Ureter (tissue), 1 donor: Measurements from ENCODE around the gene SMAD7. TPM values are rescaled to one million over a fixed set of nuclear protein-coding genes. Genes with fewer than 3 reads are reported as not detected.

Experiments
- DNase-seq: peaks from one replicate; pipeline ENCODE4 v3.0.0-alpha.2; 2020; ENCODE audit warnings: low spot score
- total RNA-seq: library from RNA; stranded (reverse); gene quantifications from one replicate; pipeline ENCODE4 v1.2.4, GENCODE V29; 2023
- donor health status: DM: yes; HTN: yes; CAD: no.

SMAD7 gene
- total RNA-seq, 1 donor from 2014 or later: 23.2 TPM

DNA sequence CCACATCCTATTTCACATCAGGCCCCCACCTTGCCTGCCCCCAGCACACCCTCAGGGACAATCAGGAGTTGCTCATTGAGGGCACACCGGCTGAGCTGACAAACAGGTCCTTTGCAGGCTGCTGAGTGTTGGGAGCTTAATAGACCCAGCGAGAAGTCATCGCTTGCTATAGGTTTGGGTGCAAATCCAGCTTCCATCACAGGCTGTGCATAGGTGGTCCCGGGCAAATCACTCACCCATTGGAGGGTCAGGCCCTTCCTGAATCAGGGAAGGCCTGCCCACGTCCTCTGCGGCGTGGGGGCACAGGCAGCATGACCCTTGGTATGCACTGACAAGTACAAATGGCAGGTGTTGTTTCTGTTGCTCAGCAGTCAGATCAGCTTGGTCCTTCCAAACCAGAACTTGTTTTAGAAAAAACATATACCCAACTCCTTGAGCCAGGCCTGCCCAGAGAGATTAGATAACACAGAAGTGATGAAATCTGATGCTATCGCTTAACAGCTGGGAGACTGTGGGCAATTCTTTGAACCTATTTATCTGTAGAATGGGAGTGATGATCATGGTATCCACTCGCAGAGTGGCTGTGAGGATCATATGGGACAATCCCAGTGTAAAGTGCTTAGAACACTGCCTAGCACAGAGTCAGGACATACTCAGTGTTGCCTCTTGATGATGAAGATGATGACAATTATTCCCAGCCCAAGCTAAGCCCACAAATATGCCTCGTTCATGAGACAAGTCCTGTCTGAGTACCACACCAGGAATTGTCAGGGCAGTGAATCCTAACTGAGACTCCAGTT is 34.9 kb downstream of the SMAD7 start:
- DNase-seq: no peak

DNA sequence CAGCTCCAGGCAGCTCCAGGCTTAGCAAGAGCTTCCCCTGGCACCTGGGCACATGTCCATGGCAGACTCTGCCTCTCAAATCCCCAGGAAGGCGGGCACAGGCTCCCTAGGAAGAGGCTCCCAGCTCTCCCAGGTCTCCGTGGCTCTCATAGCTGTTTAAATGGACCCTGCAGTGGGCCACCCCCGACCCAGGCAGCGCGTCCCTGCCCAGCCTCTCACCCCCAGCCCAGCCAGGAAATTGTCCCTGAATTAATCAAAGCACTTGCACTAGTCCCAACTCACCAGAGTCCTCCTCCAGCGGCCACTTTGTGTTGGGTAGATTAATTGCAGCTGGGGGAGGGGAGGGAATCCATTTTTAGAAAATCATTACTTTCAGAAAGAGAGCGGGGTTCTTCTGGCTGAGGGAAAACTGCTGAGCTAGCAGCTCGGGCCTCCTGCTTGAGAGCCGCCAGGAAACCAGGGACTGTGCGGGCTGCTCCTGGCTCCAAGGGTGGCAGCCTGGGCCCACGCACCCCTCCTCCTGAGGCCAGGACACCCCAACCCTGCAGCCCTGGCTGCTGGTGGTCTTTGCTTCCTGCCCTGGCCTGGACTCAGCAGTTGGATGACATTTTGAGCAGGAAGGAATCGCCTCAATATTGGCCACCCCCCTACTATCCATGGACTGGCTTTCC is 36.0 kb downstream of the SMAD7 start:
- no peak for DNase-seq

DNA sequence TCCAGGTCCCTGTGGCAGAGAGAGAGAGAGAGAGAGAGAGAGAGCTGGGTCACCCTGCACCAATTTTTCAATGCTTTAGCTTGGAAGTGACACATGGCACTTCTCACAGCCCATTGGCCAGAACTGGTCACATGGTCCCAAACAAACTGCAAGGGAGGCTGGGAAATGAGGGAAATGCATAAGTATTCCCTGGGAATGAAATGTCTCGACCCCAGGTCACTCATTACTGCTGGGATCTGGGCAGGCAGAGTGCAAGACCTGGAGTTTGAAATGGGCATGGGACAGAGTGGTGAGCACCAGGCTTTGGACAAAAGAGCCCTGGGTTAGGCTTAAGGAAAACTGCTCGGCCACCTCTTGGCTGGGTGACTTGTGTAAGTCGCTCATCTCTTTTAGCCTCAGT is 37.0 kb downstream of the SMAD7 start:
- no peak for DNase-seq

GRCh38 chr18:48913201-48913600 is 37.6 kb downstream of the SMAD7 start:
- DNase-seq: no peak

- no peak for DNase-seq
Observed at GRCh38 chr18:48910972-48911545, 39.7 kb downstream of the SMAD7 start.

DNA sequence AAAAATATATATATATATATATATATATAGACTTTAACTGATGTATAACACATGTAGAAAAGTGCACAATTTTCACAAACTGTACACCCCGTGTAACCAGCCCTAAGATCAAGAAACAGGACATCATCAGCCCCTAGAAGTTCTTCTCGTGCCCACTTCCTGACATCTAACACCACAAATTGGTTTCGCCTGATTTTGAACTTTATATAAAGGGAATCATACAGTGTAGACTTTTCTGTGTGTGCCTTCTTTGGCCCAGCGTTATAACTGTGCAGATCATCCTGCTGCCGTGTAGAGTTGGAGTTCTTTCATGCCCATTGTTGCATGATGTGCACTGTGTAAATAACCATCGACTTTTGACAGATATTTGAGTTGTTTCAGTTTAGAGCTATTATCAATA is 41.0 kb downstream of the SMAD7 start:
- DNase-seq: no peak

DNA sequence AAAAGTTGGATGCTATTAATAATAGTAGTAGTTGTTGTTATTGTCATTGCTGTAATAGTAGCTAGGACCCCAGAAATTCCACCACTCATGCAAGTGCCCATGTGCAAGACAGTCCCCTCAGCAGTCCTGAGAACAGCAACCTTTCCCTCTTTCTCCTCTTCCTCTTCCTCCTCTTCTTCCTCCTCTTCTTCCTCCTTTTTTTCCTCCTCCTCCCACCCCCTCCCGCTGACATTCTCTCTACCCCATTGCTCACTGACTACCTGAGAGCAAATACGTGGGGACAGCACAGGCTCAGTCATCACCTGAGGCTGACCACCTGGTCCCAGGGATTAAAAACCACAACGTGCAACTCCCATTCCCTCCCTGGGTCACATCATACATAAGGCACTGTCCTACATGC is 41.8 kb downstream of the SMAD7 start:
- DNase-seq: no peak

DNA sequence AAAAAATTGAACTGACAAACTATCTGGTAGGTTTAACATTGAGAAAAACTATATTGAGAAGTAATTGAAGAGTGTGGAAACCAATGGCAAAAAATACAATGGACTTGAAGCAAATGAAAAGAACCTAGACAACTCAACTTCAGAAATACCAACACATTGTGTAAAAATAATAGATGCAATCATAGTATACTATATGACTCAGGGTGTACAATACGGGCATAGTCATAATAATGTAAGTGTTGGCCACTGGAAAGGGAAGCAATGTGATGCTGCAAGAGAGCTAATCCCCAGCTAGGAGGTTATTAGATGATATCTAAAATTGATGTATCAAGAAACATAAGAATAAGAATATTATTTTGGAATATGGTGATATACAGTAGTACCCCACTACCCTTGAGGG is 45.3 kb downstream of the SMAD7 start:
- DNase-seq: no peak

DNA sequence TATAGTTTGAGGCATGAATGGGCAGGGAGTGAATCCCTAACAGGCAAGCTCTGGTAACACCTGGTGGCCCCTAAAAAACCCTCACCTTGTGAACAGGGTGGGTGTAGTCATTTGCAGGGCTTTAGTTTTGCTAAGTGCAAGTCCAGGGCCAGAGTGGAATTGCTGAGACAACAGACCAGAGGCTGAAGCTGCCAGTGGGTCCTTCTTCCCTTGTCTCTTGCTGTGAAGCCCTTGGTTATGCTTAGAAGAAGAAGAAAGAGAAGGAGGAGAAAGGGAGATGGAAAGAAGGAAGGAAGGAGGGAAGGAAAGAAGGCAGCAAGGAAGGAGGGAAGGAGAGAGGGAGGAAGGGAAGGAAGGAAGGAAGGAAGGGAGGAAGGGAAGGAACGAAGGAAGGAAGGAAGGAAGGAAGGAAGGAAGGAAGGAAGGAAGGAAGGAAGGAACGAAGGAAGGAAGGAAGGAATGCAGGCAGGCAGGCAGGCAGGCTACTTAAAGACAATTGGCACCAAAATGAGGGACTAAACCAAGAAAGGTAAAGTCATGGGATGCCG is 45.8 kb downstream of the SMAD7 start:
- DNase-seq: no peak

DNA sequence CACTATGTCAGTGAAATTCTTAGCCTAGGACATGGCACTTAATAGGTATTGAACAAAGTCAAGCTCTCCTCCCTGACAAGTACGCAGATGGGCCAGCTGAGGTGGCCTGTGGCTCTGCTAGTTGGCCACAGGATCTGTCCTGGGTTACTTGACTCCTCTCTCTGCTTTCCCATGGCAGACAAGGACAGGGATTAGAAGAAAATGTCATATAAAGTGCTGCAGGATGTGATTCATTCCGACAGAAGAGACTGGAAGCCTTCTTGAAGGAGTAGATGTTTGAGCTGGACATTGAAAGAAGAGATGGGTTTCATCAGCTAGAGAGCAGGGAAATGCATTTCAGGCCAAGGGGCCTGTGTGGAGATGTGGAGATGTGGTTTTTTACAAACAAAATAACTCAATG is 46.7 kb downstream of the SMAD7 start:
- no peak for DNase-seq

- DNase-seq: no peak
Observed at GRCh38 chr18:48902856-48903601, 47.7 kb downstream of the SMAD7 start.

DNA sequence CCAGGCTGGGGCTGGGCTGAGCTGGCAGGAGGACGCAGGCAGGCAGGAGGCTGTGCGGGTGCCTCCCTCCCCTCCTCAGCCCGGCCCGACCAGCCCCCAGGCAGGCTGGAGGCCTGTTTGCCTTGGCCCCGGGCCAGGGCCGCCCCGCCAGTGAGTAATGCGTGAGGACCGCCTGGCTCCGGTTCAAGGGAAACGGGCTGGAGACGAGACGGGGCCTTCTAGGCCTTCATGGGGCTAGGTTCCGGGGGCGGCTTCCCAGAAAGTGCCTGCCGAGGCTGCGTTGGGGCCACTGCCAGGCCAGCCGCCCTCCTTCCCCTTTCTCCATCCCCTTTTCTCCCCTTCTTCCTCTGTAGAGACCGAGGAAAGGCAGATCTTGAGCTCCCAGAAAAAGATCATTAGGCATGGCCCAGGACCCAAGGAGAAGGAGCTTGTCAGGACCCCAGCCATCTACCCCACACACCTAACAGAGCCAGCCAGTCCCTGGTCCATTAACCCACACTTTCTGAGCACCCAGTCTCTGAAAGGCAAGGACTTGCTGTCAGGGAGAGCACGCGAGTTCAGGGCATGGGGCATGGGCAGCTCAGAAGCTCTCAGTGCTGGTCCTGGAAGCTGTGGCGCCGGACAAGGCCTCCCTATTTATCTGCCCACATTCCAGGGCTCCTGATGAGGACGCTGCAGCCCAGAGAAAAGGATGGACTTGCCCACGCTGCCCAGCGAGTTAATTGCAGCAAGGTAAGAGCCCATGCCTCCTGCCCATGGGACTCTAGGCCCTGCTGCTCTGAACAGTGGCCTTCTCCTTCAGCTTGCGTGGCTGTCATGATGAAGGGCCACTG is 48.5 kb downstream of the SMAD7 start:
- DNase-seq: peak; percentile 95

DNA sequence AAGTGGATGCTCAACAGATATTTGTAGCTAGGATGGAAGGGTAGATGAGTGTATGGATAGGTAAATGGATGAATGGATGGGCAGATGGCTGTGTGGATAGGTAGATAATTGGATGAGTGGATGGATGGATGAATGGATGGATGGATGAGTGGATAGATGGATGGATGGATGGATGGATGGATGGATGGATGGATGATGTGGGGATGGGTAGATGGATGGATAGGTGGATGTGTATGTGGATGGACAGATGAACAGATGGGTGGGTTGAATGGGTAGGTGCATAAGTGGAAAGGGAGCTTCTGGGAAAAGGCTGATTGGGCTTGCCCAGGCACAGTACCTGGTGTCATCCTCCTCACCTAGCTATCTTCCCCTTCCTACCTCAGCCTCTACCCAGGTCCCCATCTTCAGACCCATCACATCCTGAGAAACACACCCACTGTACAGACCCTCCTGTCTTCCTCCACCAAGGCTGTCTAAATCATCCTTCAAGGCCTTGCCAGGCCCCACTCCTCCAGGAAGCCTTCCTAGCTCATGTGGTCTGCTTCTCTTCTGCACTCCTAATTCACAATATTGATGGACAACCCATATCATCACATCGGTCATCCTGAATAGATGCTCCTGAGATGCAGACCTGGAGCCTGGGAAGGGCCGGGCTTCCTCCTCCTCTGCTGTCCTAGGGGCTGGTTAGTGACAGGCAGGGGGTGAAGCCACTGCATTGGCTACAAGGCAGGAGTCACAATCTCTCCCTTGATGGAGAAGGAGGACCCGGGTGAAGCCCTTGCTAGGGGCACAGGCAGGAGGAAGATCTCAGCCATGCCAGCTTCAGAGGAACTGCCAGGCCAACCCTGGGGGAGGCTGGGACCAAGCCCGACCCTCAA is 49.4 kb downstream of the SMAD7 start:
- DNase-seq: no peak

DNA sequence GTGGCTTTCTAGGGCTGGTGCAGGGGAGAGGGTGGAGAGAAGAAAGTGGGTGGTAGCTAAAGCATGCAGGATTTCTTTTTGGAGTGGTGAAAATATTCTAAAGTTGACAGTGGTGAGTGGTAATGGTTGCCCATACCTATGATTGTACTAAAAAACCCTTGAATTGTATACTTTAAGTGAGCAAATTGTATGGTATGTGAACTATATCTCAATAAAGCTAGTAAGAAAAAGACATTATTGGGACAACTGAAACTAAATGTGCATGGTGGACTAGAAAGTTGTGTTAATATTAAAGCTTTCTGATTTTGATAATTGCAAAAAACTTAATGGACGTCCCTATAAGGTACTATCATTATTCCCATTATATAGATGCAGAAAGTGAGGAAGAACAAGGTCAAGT is 50.3 kb downstream of the SMAD7 start:
- no peak for DNase-seq

DNA sequence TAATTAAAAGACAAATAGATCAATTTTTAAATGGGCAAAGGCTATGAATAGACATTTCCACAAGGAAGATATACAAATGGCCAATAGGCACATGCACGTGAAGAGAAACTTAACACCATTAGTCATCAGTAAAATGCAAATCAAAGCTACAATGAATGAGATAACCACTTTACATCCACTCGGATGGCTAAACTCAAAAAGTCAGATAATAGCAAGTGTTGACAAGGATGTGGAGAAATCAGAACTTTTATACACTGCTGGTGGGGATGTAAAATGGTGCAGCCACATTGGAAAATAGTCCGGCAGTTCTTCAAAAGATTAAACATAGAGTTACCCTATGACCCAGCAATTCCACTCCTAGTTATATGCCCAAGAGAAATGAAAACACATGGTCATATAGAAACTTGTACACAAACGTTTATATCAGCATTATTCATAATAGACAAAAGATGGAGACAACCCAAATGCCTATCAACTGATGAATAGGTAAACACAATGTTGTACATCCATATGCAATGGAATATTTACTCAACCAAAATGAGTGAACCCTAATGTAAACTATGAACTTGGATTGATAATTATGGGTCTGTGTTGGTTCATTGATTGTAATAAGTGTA is 51.1 kb downstream of the SMAD7 start:
- no peak for DNase-seq

GRCh38 chr18:48898521-48898920 is 52.2 kb downstream of the SMAD7 start:
- DNase-seq: no peak

DNA sequence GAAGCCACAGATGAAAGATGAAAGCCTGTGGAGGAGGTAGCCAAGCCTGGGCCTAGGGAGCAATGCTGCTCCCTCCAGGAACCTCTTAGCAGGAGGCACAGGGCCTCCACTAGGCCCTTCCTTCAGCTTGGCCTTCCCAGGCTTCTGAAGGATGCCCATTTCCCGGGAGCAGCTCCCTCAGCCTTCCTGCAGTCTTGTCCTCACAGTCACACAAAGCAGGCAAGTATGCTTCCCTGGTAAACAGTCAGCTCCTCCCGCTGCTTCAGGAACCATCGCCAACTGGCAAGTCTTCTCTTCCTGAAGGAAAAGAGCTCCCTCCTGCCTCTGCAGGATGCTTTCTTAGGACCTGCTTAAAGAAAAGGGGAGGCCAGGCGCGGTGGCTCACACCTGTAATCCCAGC is 53.2 kb downstream of the SMAD7 start:
- no peak for DNase-seq

DNA sequence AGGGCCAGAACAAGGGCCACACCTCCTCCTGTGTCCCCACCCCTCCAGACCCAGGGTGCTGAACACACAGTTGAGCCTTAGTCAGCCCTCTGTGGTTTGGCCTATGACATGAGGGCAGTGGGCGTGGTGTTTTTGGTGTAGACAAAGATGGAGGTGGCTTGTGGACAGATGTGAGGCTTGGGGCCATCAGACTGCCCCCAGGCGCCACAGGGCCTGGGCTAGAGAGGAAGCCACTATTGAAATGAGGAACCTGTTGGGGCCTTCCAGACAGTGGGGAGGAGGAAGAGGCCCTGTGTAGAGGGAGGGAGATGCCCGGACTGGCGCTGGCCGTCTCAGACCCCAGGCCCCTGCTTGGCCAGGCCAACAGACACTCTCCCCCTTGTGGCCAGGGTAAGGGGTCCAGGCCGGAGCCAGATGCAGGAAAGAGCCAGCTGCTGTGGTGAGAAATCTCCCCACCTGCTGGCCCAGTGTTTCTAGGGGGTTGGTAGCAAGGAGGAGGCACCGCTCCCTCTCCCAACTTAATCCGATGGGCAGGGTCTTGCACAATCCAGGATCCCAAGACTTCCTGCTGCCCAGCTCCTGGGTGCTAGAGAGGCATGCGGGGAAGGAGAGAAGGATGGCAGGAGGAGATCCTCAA is 53.8 kb downstream of the SMAD7 start:
- DNase-seq: no peak

DNA sequence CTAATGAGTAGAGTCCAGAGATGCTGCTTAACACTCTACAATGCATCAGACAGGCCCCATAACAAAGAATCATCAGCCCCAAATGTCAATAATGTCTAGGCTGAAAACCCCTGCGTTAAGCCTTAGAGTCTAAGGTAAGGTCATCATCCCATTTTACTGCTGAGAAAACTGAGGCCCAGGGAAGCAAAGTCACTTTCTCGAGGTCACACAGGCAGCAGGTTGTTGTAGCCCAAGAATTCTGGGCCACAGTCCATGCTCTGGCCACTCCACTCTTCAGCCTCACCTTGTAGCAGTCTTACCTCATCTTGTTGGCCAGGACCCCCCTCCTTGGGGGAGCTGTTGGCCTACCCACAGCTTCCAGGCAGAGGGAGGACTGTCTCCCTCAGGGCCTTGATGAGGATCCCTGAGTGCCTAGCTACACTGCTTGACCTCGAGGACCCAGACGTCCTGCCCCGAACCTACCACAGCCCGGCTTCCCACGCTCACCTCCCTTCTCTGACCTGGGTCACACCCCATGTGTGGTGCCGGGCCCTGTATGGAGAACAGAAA is 54.4 kb downstream of the SMAD7 start:
- DNase-seq: no peak
